Fibroblast of skin of abdomen (primary cell): ENCODE measurements around the gene VIL1. TPM values are rescaled to one million over a fixed set of nuclear protein-coding genes. Genes with fewer than 3 reads are reported as not detected.
A peak's percentile ranks its signal among the peaks of the same experiment; 100 is the strongest.

Source experiments
- DNase-seq: peaks from one replicate; pipeline ENCODE4 v3.0.0-alpha.2; 2013
- polyA plus RNA-seq, 2 experiments: library from polyadenylated mRNA; unstranded; fragments of 120-200 nt; gene quantifications; one replicate each; pipeline ENCODE4 v1.2.1, GENCODE V29; 2013; ENCODE audit not compliant: insufficient read length in 2 of 2

Gene VIL1
- 0.31 TPM for polyA plus RNA-seq (2013, experiment 1 of 2; ENCODE audit: insufficient read length)
- polyA plus RNA-seq (2013, experiment 2 of 2; ENCODE audit: insufficient read length) = 0.24 TPM

DNA sequence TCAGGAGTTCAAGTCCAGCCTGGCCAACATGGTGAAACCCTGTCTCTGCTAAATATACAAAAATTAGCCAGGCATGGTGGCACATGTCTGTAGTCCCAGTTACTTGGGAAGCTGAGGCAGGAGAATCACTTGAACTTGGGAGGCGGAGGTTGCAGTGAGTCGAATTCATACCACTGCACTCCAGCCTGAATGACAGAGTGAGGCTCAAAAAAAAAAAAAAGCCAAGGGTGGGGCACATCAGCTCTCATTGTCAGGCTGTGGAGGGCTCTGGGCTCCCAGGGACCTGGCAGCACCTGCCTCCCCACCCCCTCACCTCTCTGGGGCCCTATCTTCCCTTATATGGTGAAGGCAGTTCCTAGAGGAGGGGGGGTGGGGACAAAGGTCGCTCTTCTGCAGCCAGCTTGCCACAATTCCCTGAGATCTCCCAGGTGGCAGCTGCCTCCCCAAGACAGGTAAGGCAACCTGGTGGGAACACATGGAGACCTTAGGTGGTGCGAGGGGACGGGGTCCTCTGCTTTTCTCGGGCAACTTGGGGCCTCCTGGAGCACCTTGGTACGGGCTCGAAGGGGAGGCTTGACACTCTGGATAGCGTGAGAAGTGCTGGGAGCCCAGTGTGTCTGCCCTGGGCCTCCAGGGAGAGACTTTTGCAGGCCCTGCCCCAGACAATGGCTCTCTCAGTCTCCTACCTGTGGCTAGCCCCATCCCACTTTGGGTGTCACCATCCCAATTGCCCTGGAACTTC is at the start of gene VIL1:
TSS of gene VIL1 (plus strand) at position 407 of the 742 bp plus-strand sequence. CDS start 4,656 bp downstream, outside the sequence.
- no peak for DNase-seq

DNA sequence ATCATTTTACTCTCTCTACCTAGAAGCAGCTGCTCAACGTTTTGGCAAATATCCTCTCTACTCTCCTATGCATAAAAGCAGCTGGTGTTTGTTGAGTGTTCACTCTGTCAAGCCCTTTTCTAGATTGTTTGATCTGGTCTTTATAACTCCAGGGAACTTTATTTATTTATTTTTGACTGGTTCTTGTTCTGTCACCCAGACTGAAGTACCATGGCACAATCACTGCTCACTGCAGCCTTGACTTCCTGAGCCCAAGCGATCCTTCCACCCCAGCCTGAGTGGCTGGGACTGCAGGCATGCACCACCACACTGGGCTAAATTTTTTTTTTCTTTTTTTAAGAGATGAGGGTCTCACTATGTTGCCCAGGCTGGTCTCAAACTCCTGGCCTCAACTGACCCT is 49.6 kb upstream of the VIL1 start:
- no peak for DNase-seq

GRCh38 chr2:218370410-218371063 is 48.4 kb upstream of the VIL1 start:
- DNase-seq = peak; percentile 15

GRCh38 chr2:218371983-218372350 is 47.0 kb upstream of the VIL1 start:
- no peak for DNase-seq

DNA sequence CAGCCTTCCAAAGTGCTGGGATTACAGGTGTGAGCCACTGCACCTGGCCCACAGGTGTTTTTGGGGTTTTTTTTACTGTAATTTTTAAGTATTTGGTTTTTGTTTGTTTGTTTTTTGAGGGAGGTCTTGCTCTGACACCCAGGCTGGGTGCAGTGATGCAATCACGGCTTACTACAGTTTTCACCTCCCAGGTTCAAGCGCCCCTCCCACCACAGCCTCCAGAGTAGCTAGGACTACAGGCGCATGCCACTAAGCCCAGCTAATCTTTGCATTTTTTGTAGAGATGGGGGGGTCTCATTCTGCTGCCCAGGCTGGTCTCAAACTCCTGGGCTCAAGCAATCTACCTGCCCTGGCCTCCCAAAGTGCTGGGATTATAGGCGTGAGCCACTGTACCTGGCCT is 44.1 kb upstream of the VIL1 start:
- no peak for DNase-seq

GRCh38 chr2:218375212-218375611 is 43.7 kb upstream of the VIL1 start:
- peak; percentile 84 for DNase-seq

DNA sequence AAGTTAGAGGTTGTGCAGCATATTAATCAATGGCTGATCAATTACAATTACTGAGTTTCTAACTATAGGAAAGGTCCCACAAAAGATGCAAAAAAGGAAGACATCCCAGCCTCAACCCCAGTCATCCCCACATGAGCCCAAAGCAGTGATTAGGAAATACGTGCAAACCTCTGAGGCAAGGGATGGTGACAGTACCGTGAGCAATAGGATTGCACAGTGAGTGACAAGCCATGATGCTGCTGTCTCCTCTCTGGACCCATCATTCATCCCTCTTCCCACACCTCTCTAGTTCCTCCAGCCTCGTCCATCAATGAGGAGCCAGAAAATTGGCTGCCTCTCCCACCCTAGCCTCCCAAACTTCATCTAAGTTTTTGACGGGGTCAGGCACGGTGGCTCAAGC is 40.9 kb upstream of the VIL1 start:
- DNase-seq = no peak

- DNase-seq = no peak
Measured at GRCh38 chr2:218381916-218382366, 37.0 kb upstream of the VIL1 start, which contains the start of gene SLC11A1. TSS of gene SLC11A1 (plus strand) at chr2:218382273. CDS start at chr2:218382369, 96 bp downstream.

- no peak for DNase-seq
Measured at GRCh38 chr2:218382785-218383184, 36.1 kb upstream of the VIL1 start.

GRCh38 chr2:218383892-218384519 is 34.9 kb upstream of the VIL1 start:
- DNase-seq = no peak

GRCh38 chr2:218384975-218385374 is 33.9 kb upstream of the VIL1 start:
- no peak for DNase-seq

DNA sequence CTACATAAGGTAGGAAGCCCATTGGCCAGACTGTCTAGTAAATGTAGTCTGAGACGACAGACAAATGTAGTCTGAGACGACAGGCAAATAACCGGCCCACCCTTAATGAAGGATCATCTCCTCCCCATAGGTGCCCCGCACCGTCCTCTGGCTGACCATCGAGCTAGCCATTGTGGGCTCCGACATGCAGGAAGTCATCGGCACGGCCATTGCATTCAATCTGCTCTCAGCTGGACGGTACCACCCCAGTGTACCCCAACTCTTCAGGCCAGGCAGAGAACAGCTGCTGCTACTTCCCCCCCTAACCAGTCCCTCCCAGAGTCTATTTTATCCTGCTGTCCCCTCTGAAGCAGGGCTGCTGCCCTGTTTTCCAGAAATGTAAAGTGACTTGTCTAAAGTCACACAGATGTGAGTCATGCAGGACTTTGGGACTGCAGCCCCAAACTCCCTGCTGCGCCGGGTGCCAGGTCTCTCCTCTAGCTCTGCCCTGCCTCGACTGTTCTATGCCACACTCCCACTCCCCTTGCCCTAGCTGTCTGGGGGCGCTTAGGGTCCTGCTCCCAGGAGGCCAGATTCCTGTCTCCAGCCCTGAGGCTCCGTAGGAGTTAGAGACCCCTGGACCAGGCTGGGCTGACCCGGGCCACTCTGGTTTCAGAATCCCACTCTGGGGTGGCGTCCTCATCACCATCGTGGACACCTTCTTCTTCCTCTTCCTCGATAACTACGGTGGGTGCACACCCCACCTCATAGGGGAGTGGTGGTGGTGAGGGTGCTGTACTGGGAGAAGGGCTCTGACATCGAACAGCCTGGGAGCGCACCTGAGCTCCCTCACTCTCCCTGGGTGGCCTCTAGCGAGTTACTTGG is 32.2 kb upstream of the VIL1 start:
- DNase-seq = no peak

GRCh38 chr2:218387369-218388194 is 31.3 kb upstream of the VIL1 start:
- DNase-seq = peak; percentile 51

DNA sequence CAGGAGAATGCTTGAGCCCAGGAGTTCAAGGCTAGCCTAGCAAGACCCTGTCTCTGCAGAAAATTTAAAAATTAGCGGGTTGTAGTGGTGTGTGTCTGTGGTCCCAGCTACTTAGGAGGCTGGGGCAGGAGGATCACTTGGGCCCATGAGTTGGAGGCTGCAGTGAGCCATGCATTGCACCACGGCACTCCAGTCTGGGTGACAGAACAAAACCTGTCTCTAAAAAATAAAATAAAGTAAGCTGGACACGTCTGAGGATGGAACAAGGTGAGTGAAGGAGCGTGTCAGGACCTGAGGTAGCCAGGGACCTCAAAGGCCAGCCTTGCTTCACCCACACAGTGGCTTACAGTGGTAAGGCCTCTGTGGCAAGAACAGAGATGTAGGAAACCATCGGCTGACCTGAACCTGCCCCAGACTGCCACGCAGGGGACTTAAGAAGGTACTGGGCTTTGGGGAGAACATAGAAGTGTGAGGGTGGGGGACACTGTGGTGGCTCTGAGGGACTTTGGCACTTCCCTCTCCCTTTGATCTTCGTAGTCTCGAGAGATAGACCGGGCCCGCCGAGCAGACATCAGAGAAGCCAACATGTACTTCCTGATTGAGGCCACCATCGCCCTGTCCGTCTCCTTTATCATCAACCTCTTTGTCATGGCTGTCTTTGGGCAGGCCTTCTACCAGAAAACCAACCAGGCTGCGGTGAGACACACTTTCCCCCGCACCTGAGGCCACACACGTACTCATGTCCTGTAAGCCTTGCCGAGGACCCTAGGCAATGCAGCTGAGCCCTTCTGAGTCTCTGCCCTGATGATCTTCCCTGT is 29.4 kb upstream of the VIL1 start:
- DNase-seq = no peak

- DNase-seq = no peak
Measured at GRCh38 chr2:218391202-218391601, 27.7 kb upstream of the VIL1 start.

DNA sequence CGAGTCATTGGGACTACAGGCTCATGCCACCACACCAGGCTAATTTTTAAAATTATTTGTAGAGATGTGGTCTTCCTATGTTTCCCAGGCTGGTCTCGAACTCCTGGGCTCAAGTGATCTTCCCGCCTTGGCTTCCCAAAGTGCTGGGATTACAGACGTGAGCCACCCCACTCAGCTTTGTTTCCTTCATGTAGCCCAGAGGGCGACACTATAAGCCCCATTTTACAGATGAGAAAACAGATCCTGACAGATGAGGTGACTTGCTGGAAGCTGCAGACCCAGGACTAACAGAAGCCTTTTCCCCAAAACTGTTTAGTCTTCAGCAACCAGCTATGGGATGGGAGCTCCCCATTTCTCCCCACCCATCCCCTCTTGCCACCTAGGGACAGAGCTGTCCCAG is 26.5 kb upstream of the VIL1 start:
- DNase-seq = no peak

- DNase-seq = no peak
Measured at GRCh38 chr2:218392891-218393462, 25.9 kb upstream of the VIL1 start.

DNA sequence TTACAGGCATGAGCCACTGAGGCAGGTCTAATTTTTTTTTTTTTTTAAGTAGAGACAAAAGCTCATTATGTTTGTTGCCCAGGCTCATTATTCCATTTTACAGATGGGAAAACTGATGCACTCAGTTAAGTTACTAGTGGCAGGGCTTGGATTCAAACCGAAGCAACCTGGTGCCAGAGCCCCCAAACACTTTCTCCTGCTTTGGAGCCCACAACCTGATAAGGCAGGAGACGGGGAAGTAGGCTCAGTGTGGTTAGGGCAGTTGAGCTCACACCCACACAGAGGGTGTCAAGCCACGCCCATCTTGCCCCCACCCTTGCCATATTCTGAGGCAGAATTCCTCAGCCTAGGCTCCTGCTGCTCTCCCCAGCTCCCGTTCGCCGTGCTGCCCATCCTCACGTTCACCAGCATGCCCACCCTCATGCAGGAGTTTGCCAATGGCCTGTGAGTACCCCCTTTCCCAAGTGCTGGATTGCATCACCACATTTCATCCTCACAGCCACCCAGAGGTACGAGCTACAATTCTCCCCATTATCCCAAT is 25.1 kb upstream of the VIL1 start:
- DNase-seq = no peak

GRCh38 chr2:218394298-218395089 is 24.4 kb upstream of the VIL1 start:
- no peak for DNase-seq
